Measurements from ENCODE around the gene VPS37D.

The VPS37D gene

DNA sequence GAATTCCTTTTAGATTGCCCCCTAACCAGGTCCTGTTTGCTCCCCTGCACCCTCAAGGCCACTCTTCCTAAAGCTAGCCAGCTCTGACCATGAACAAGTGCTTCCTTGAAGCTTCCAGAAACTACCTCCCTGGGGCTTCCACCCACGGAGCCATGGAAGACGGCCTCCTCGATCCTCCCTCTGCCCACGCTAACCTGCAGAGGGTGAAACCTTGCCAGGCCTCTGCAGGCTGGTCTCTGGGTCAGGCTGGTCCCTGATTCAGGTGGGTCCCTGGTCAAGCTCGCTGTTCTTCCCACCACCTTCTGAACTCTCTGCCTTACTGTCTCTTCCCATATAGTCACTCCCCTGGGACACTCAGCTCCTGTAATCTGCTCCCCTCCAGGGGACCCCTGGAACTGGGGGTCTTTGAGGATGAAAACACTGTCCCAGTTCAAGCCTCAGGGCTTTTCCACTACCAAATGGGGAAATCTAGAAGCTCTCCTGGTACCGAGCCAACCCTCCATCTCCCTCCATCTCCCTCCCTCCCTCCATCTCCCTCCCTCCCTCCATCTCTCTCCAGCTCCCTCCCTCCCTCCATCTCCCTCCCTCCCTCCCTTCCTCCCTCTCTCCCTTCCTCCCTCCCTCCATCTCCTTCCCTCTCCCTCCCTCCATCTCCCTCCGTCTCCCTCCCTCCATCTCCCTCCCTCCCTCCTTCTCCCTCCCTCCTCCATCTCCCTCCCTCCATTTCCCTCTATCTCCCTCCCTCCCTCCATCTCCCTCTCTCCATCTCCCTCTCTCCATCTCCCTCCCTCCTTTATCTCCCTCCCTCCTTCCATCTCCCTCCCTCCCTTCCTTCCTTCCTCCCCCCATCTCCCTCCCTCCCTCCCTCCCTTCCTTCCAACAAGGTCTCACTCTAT lies 46.2 kb upstream of the VPS37D start:
- H2AFZ ChIP-seq (ENCODE audit: low read length) = no peak overlapping the region
- no peak for TF ChIP-seq EZH2phosphoT487 (IDR thresholded peaks at IDR 0.05; ENCODE audit: borderline replicate concordance)
- TF ChIP-seq, protein P1, sequence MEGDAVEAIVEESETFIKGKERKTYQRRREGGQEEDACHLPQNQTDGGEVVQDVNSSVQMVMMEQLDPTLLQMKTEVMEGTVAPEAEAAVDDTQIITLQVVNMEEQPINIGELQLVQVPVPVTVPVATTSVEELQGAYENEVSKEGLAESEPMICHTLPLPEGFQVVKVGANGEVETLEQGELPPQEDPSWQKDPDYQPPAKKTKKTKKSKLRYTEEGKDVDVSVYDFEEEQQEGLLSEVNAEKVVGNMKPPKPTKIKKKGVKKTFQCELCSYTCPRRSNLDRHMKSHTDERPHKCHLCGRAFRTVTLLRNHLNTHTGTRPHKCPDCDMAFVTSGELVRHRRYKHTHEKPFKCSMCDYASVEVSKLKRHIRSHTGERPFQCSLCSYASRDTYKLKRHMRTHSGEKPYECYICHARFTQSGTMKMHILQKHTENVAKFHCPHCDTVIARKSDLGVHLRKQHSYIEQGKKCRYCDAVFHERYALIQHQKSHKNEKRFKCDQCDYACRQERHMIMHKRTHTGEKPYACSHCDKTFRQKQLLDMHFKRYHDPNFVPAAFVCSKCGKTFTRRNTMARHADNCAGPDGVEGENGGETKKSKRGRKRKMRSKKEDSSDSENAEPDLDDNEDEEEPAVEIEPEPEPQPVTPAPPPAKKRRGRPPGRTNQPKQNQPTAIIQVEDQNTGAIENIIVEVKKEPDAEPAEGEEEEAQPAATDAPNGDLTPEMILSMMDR (conservative IDR thresholded peaks at IDR 0.05; ENCODE audit: low read length) = no peak
- no peaks in the 10 kb centered on the region for H3K9me2 ChIP-seq (replicated peaks; ENCODE audit: low read depth, low read length)
- H3K9ac ChIP-seq (ENCODE audit: low read depth, low read length, poor library complexity, severe bottlenecking) = no peak overlapping the region
- no peaks in the 10 kb centered on the region for H3K4me1 ChIP-seq (ENCODE audit: insufficient read depth, low read length, poor library complexity, severe bottlenecking)
- no peaks in the 10 kb centered on the region for H3K79me2 ChIP-seq (ENCODE audit: insufficient read depth, low read length)
- no peak overlapping the region for H3K4me2 ChIP-seq (ENCODE audit: low read depth, low read length, poor library complexity, severe bottlenecking)
- H3K4me3 ChIP-seq (ENCODE audit: low read length, poor library complexity, severe bottlenecking) = no peak overlapping the region
- H3K36me3 ChIP-seq (ENCODE audit: insufficient read depth, low read length) = no peaks in the 10 kb centered on the region
- H3K9me3 ChIP-seq (ENCODE audit: insufficient read depth, low read depth, low read length) = no peaks in the 10 kb centered on the region
- no peaks in the 10 kb centered on the region for H4K20me1 ChIP-seq (ENCODE audit: insufficient read depth, low read length, poor library complexity, severe bottlenecking)
- no peaks in the 10 kb centered on the region for H3K27me3 ChIP-seq (ENCODE audit: insufficient read depth, low read length, poor library complexity, severe bottlenecking)
- no peaks in the 10 kb centered on the region for H3F3A ChIP-seq (ENCODE audit: low read depth)

DNA sequence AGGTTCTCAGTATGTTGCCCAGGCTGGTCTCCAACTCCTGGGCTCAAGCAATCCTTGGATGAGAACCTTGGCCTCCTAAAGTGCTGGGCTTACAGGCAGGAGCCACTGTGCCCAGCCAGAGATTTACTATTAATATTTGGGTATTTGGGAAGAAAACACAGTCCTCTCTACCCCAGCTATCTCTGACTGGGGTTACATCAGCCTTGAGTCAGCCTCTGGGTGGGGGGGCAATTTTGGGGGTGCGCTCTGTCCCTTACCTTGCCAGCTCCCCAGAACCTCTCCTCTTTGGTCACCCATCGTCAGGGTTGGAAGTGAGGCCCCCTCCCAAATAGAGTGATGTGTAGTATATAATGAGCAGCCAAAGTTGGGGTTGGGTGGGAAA lies 45.1 kb upstream of the VPS37D start:
- Histone ChIP-seq H3F3A (ENCODE audit: low read depth) (no peaks in the 10 kb centered on the region), H3K9me3 (ENCODE audit: insufficient read depth, low read depth, low read length) (no peaks in the 10 kb centered on the region), H3K9me2 (replicated peaks; ENCODE audit: low read depth, low read length) (no peaks in the 10 kb centered on the region), H3K27me3 (ENCODE audit: insufficient read depth, low read length, poor library complexity, severe bottlenecking) (no peaks in the 10 kb centered on the region), H3K4me3 (ENCODE audit: low read length, poor library complexity, severe bottlenecking) (no peak overlapping the region), H3K4me1 (ENCODE audit: insufficient read depth, low read length, poor library complexity, severe bottlenecking) (no peaks in the 10 kb centered on the region), H2AFZ (ENCODE audit: low read length) (no peak overlapping the region), H3K4me2 (ENCODE audit: low read depth, low read length, poor library complexity, severe bottlenecking) (no peak overlapping the region), H4K20me1 (ENCODE audit: insufficient read depth, low read length, poor library complexity, severe bottlenecking) (no peaks in the 10 kb centered on the region), H3K79me2 (ENCODE audit: insufficient read depth, low read length) (no peaks in the 10 kb centered on the region), H3K9ac (ENCODE audit: low read depth, low read length, poor library complexity, severe bottlenecking) (no peak overlapping the region), H3K36me3 (ENCODE audit: insufficient read depth, low read length) (no peaks in the 10 kb centered on the region)
- TF ChIP-seq EZH2phosphoT487 (IDR thresholded peaks at IDR 0.05; ENCODE audit: borderline replicate concordance) = no peak
- TF ChIP-seq, protein P1 (conservative IDR thresholded peaks at IDR 0.05; ENCODE audit: low read length) = no peak

DNA sequence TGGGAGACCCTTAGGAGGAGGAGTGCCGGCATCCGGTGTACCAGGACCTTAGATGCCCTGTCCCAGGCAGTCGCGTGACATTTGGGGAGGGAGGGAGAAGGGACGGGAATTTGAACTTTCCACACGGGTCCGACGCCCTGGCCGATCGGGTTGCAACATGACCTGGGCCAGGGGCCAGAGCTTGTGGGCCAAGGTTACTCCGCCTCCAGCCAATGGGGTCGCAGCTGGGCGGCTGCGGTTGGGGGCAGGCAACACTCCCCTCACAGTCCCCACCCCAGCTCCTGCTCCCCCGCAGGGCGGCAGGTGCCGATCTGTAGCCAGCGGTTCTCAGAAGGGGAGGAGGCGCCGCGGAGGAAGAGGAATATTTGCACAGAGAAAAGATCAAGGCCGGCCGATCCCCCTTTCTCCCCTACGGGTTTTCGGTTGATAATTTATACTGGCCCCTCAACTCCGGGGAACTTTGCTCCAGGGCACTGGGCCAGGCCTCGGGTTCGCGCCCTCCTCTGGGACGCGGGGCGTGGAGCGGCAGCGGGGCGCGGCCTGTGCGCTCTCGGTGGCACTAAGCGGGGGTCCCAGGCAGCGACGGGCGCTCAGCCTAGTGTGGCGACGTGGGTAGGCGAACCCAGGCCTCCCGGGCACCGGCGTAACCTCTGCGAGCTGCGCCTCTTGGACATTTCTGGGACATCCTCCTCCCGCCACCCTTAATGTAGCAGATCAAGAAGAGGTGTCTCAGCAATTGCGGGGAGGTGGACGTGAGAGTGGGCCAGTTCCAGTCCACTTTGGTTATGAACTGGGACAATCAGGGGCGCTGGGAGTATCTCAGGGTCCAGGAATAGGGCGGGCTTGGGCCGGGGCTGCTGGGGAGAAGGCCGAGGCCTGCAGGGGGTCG lies 44.5 kb upstream of the VPS37D start:
- H3K4me2 ChIP-seq (ENCODE audit: low read depth, low read length, poor library complexity, severe bottlenecking) = no peak overlapping the region
- H3K4me1 ChIP-seq (ENCODE audit: insufficient read depth, low read length, poor library complexity, severe bottlenecking) = no peaks in the 10 kb centered on the region
- H3K36me3 ChIP-seq (ENCODE audit: insufficient read depth, low read length) = no peaks in the 10 kb centered on the region
- no peaks in the 10 kb centered on the region for H3K79me2 ChIP-seq (ENCODE audit: insufficient read depth, low read length)
- TF ChIP-seq EZH2phosphoT487 (IDR thresholded peaks at IDR 0.05; ENCODE audit: borderline replicate concordance) = no peak
- TF ChIP-seq, protein P1 (conservative IDR thresholded peaks at IDR 0.05; ENCODE audit: low read length) = no peak
- H3K9me2 ChIP-seq (replicated peaks; ENCODE audit: low read depth, low read length) = no peaks in the 10 kb centered on the region
- H3K9me3 ChIP-seq (ENCODE audit: insufficient read depth, low read depth, low read length) = no peaks in the 10 kb centered on the region
- no peak overlapping the region for H2AFZ ChIP-seq (ENCODE audit: low read length)
- no peaks in the 10 kb centered on the region for H3F3A ChIP-seq (ENCODE audit: low read depth)
- H3K4me3 ChIP-seq (ENCODE audit: low read length, poor library complexity, severe bottlenecking) = no peak overlapping the region
- no peaks in the 10 kb centered on the region for H4K20me1 ChIP-seq (ENCODE audit: insufficient read depth, low read length, poor library complexity, severe bottlenecking)
- no peak overlapping the region for H3K9ac ChIP-seq (ENCODE audit: low read depth, low read length, poor library complexity, severe bottlenecking)
- no peaks in the 10 kb centered on the region for H3K27me3 ChIP-seq (ENCODE audit: insufficient read depth, low read length, poor library complexity, severe bottlenecking)
